ENCODE results near the gene GALNT9. TPM values are rescaled to one million over a fixed set of nuclear protein-coding genes. Genes with fewer than 3 reads are reported as not detected.
"Not testable (repeated sequence)": the region's sequence is repeated elsewhere in the genome, so short reads cannot be mapped to it uniquely, and the experiment has no call there.

The GALNT9 gene
- total RNA-seq, 1 donor from 2014 or later = 1.6 TPM

DNA sequence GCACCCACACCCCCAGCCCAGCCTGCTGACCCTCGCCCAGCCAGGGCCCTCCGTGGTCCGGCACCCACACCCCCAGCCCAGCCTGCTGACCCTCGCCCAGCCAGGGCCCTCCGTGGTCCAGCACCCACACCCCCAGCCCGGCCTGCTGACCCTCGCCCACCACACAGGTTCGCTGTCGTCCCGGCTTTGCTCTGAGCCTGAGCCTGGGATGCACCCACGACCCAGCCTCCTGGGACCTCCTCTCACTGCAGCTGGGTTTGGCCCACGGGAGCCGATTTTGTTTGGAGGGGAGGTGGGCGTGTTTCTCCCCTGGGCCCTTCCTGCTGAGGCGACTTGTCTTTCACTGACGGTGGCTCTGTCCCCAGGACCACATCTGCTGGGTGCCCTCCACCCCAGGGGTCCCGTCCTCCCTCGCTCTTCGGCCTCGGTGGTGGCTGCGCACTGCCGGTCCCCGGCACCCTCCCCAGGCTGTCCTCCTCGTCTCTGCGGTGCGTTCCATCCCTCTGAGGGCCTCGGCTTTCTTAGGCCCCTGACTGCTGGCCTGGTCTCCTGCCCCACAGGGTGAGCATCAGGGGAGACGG is 83.8 kb downstream of the GALNT9 start:
- Mint-ChIP-seq H3K27ac (no peak overlapping the region), H3K4me1 (ENCODE audit: unreplicated experiment) (peaks cover 10% of the 10 kb centered on the region), H3K36me3 (no peaks in the 10 kb centered on the region), H3K27me3 (peaks cover 41% of the 10 kb centered on the region), H3K9me3 (no peaks in the 10 kb centered on the region), H3K4me3 (no peak overlapping the region)
- no peak for DNase-seq (ENCODE audit: extremely low spot score, unreplicated experiment)
- TF ChIP-seq, protein P1, sequence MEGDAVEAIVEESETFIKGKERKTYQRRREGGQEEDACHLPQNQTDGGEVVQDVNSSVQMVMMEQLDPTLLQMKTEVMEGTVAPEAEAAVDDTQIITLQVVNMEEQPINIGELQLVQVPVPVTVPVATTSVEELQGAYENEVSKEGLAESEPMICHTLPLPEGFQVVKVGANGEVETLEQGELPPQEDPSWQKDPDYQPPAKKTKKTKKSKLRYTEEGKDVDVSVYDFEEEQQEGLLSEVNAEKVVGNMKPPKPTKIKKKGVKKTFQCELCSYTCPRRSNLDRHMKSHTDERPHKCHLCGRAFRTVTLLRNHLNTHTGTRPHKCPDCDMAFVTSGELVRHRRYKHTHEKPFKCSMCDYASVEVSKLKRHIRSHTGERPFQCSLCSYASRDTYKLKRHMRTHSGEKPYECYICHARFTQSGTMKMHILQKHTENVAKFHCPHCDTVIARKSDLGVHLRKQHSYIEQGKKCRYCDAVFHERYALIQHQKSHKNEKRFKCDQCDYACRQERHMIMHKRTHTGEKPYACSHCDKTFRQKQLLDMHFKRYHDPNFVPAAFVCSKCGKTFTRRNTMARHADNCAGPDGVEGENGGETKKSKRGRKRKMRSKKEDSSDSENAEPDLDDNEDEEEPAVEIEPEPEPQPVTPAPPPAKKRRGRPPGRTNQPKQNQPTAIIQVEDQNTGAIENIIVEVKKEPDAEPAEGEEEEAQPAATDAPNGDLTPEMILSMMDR (conservative IDR thresholded peaks at IDR 0.05) = no peak

DNA sequence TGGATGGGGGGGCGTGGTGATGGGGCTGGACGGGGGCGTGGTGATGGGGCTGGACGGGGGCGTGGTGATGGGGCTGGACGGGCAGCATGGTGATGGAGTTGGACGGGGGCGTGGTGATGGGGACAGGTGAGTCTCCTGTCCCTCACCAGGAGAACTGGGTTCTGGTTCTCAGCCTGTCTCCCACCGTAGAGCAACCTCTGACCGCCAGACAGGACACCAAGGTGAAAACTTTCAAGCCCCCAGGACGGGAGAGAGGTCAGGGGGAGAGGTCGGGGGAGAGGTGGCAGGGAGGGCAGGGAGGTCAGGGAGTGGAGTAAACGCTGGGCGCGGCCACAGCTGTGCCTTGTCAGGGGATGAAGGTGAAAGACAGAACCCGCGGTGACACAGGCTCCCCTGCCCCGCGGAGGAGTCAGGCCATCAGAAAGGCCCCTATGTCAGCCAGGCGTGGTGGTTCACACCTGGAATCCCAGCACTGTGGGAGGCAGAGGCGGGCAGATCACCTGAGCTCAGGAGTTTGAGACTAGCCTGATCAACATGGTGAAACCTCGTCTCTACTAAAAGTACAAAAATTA is 84.6 kb downstream of the GALNT9 start:
- Mint-ChIP-seq H3K4me1 (ENCODE audit: unreplicated experiment) (peaks cover 10% of the 10 kb centered on the region), H3K4me3 (no peak overlapping the region), H3K36me3 (no peaks in the 10 kb centered on the region), H3K27me3 (peaks cover 35% of the 10 kb centered on the region), H3K9me3 (no peaks in the 10 kb centered on the region), H3K27ac (no peak overlapping the region)
- TF ChIP-seq, protein P1 (conservative IDR thresholded peaks at IDR 0.05) = no peak
- no peak for DNase-seq (ENCODE audit: extremely low spot score, unreplicated experiment)

DNA sequence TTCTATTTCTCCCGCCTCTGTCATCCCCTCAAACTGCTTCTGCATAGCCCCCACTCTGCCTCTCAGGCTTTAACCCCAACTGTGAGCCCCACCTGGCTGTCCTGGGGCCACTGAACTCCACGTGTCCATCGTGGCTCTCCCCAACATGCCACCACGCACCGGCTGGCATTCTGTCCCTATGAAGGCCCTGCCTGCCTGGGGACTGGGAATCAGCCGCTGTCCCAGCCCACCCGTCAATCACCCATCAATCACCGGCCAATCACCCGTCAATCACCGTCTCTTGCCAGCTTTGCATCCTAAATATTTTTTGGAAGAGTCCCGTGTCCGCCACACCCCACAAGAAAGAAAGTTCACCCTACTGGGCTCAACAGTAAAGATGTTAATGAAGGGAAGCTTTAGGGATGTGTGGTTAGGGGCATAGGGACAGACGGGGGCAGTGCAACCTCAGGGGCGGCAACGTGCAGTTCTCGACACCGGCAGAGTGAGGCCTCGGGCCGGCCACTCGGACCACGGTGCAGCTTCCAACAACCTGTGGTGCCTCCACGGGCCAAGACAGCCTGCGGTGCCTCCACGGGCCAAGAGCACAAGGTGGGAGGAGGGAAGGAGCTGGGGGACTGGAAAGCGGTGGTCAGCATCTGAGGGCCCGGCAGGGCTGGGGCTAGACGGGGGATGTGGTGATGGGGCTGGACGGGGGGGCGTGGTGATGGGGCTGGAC is 85.6 kb downstream of the GALNT9 start:
- DNase-seq (ENCODE audit: extremely low spot score, unreplicated experiment) = no peak
- Mint-ChIP-seq H3K27me3 (peaks cover 35% of the 10 kb centered on the region), H3K4me1 (ENCODE audit: unreplicated experiment) (peaks cover 8% of the 10 kb centered on the region), H3K27ac (no peak overlapping the region), H3K36me3 (no peaks in the 10 kb centered on the region), H3K9me3 (no peaks in the 10 kb centered on the region), H3K4me3 (no peak overlapping the region)
- TF ChIP-seq, protein P1 (conservative IDR thresholded peaks at IDR 0.05) = no peak

GRCh38 chr12:132243171-132243570 is 86.2 kb downstream of the GALNT9 start:
- H3K27me3 Mint-ChIP-seq = peaks cover 31% of the 10 kb centered on the region
- H3K4me3 Mint-ChIP-seq; DNase-seq (ENCODE audit: extremely low spot score, unreplicated experiment); H3K36me3 Mint-ChIP-seq; H3K9me3 Mint-ChIP-seq; H3K4me1 Mint-ChIP-seq (ENCODE audit: unreplicated experiment); H3K27ac Mint-ChIP-seq: not testable (repeated sequence)

DNA sequence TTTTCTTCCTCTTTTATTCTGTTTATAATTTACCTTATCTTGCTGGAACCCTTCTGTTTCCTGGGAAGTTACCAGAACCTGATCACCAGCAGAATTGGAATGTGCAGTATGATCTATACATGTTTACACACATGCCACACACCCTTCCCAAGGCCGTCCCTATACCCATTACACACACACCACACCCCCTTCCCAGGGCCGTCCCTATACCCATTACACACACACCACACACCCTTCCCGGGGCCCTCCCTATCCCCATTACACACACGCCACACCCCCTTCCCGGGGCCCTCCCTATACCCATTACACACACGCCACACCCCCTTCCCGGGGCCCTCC is 88.8 kb downstream of the GALNT9 start:
- not testable (repeated sequence) for H3K36me3 Mint-ChIP-seq; H3K9me3 Mint-ChIP-seq; H3K4me1 Mint-ChIP-seq (ENCODE audit: unreplicated experiment); H3K27ac Mint-ChIP-seq; DNase-seq (ENCODE audit: extremely low spot score, unreplicated experiment); H3K4me3 Mint-ChIP-seq
- peaks cover 30% of the 10 kb centered on the region for H3K27me3 Mint-ChIP-seq

- peaks cover 33% of the 10 kb centered on the region for H3K27me3 Mint-ChIP-seq
- no peaks in the 10 kb centered on the region for H3K9me3 Mint-ChIP-seq
- no peak overlapping the region for H3K4me3 Mint-ChIP-seq
- no peak overlapping the region for H3K27ac Mint-ChIP-seq
- H3K4me1 Mint-ChIP-seq (ENCODE audit: unreplicated experiment) = peaks cover 5% of the 10 kb centered on the region
- TF ChIP-seq, protein P1 (conservative IDR thresholded peaks at IDR 0.05) = no peak
- DNase-seq (ENCODE audit: extremely low spot score, unreplicated experiment) = no peak
- no peaks in the 10 kb centered on the region for H3K36me3 Mint-ChIP-seq
Observed at GRCh38 chr12:132239796-132240668, 89.4 kb downstream of the GALNT9 start.
